HG03097 (cell line): ENCODE results near the gene S100A16.

Experiments
- ATAC-seq: cut with Tn5 transposase; IDR thresholded peaks from one replicate; pipeline ENCODE4 v1.9.1; 2021; ENCODE audit not compliant: unreplicated experiment, low FRiP score

S100A16 gene

DNA sequence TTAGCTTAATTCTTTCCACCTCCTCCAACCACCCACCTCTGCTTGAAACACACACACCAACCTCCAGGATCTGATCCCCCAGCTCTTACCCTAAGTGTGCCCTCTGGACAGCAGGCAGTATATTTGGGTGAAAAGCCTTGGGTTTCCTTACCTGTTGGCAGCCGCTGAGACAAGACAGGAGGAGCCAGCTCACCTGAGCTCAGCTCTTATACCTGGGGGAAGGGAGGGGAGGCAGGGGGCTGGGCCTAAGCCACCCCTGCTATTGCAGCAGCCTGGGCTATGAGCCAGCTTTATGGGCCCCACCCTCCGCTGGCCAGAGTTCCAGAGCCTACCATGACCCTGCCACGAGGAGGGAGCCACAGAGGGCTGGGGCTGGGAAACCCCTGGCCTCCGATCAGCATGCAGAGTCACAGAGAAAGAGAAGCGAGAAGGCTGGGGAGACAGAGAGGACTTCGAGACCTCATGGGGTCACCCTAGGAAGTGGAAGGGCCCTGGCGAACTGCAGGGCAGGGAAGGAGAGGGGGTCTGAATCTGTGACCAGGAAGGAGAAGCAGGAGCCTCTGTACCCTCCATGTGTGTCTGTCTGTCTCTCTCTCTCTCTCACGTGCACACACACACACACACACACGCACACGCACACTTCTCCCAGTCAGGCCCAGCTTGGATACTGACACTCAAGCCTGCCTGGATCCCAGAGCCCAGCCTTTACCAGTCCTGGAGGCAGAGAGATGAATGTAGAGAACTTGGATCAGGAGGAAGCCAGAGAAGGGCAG is 3.4 kb upstream of the S100A16 start, which contains the start of gene S100A14:
S100A14 (minus strand) TSS at position 182 of the 773 bp plus-strand sequence. CDS start 467 bp downstream, outside the sequence.
- no peak for ATAC-seq

DNA sequence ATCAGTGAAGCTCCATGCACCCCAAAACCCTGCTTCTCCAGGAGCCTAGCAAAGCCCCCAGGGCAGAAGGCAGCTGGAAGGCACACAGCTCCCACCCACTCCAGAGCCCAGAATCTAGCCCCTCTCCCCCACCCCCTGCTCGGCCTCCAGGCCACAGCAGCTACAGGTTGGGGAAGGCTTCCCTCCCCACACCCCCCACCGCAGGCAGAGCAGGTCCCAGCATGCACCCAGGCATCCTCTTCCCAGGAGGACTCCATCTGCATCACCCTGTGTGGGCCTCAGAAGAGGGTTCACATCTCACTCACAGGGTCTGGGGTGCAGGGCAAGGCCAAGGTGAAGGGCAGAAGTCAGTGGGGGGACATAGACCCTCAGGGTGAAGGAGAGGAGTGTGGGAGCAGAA is 2.5 kb upstream of the S100A16 start:
- ATAC-seq = no peak

DNA sequence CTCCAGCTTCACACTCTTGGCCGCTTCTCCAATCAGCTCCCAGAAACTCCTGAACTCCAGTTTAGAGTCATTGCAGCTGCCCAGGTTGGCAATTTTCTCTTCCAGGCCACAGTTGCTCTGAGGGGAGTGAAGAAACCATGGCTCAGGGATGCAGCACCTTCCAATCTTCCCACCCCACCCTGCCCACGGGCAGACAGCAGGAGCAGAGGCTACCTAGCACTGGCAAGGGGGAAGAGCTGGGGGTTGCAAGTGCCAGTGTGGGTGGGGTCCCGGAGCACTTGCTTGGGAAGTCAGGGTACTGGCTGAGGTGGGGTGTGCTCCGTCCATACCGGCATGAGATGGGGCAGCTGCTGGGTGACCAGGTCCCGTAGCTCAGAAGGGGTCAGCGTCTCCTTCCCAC is 2.0 kb upstream of the S100A16 start:
- ATAC-seq = no peak

DNA sequence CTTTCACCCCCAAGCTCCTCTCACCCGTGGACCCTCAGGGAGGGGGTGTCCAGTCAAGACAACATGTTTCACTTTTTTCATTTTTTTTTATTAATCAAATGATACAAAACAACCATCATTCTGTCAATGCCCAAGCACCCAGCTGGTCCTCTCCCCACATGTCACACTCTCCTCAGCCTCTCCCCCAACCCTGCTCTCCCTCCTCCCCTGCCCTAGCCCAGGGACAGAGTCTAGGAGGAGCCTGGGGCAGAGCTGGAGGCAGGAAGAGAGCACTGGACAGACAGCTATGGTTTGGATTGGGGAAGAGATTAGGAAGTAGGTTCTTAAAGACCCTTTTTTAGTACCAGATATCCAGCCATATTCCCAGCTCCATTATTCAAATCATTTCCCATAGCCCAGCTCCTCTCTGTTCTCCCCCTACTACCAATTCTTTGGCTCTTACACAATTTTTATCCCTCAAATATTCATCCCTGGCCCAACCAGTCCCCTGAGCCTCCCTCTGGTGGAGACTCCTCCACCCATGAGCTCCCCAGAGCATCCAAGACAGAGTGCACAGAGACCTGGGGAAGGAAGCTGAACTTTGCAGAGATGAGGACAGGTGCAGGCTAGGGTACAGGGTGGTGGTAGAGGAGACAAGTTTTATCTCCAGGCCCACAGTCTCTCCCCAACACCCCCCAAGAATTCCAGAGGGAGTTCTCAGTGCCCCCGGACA is 1.4 kb upstream of the S100A16 start:
- no peak for ATAC-seq

DNA sequence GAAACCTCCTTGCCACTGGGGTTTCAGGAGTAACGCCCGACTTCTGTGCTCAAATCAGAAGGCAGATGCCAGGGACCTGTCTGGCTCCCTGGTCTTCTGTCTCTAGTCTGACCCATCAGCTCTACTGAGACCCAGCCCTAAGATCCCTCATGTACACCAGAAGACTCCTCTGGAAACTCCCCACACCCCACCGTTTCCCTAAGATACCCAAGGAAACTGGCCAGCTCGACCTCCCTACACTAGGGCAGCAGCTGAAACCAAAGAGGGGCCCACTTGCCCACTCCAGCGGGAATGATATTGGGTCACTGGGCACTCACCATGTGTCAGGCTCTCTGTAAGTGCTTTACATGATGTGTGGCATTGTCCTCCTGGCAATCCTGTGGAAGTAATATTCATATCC is 469 bp upstream of the S100A16 start:
- no peak for ATAC-seq

DNA sequence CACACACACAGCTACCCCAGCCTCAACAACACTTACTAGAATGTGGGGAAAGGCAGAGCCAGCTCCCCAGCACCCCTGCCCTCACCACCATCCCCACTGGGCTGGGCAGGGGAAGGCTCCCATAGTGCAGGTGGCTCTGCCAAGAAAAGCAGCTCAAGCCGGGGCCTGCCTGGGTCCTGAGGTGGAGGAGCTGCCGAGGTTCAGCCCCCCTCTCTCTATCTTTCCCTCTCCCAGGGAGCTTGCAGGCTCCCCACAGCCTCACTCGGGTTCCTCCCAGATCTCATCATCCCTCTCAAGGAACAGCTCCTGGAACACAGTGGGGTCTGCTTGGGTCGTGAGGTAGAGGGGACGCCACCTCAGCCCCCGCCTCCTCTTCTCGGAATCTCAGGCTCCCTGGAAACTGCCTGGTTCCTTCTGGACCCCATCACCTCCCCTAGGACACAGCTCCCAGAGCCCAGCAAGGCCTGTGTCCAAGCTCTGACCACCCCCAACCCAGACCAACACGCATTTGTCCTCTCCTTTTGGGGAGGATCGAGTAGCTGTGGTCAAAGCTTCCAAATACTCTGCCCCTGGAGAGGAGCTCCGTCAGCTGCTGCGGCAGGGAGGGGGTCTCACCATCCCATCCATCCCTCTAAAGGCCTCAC is 704 bp downstream of the S100A16 start:
- ATAC-seq = no peak

DNA sequence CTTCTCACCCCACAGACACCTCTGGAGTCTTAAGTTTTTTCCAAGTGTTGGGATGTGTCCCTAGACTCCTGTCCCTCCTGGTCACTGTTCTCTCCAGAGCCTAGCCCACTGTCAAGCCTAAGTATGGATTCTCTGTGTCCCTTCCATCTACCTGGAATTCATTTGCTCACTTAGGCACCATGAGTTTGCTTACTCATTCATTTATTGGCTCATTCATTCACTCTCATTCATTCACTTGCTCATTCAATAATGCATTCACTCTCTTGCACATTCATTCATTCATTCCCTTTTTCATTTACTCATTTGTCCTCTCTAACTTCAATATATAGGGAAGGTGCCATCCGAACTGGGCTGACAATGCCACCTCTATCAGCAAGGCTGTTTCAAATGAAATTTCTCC is 1.6 kb downstream of the S100A16 start:
- no peak for ATAC-seq

DNA sequence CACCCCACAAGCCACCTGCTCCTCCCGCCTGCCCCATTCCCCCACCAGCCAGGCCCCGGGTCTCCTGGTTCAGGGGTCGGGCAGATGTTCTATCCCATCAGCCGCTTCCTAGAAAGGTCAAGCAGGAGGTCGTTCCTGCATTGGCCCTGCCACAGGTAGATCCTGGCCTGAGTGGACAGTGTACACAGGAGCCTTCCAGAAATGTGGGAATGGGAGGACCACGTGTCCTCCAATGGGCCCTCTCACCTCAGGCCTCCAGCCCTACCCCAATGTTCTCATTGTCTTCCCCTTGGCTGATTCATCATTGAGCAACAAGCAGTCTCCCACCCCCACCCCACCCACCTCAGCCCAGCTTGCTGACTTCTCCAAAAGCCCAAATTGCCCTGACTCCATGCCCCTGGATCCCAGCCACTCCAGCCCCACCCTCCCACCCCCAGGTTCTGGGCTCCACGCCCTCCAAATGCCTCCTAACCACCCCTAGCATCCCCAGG is 2.1 kb downstream of the S100A16 start:
- no peak for ATAC-seq

DNA sequence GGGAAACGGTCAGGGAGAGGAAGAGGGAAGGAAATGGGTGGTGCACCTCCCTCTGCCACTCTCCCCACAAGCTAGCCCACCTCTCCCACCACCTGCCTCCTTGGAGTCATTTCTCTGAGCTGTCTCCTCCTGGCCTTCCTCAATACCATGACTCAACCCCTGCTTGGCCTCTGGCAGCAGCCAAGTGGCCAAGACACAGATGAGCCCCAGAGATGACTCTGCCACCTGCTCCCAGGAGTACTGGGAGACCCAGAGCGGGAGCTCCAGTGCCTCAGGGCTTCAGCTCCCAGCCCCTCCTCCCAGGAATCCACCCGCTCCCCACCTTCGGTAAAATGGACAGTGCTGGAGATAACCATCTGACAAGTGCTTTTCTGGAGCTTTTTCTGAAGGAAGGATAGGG is 2.6 kb downstream of the S100A16 start:
- ATAC-seq = no peak

DNA sequence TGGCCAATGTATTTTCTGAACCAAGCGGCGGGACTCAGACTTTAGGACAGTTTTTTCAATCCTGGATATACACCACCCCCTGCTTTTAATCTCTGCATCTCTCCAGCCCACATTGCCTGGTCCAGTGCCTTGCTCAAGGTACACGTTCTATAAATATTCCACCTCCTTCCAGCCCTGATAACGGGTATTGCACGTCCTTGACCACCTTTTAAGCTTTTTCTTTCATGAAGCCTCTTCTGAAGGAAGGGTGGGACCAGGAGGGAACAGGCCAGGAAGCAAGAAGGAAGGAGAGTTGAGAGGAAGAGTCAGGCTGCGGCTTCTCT is 3.4 kb downstream of the S100A16 start:
- ATAC-seq = no peak

DNA sequence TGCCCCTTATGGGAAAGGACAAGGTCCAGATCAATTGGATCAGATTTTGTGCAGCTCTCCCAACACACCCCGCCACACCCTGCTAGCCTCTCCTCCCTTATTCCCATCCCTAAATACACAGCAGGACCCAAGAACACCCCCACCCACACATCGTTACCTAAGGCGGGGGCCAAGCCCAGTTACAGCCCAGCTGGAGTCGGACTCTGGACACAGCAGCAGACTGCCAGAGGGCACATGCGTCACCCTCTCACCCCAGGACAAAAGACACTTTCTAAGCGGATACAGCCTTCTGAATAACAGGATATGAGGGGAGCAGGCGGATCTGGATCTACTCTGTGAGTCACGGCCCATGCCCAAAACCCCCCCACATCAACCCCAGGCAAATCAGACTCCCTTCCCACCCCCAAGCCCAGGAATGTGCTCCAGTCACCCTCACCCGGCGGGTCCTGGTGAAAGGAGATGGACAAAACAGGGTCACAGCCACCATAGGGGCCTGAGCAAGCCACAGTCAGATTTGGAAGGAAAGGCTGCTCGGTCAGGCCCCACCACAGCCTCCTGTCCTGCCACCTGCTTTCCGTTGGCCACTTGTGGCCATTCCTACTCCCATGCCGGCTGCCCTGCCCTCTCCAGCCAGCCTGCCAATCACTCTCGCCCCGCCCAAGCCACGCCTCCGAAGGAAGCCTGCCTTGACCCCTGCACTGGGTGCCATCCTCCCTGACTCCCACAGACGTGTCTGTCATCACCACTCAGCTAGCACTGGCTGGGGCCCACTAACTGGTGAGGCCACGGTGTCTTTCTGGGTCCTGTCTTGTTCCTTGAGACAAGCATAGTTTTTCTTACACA is 4.0 kb downstream of the S100A16 start:
- no peak for ATAC-seq

DNA sequence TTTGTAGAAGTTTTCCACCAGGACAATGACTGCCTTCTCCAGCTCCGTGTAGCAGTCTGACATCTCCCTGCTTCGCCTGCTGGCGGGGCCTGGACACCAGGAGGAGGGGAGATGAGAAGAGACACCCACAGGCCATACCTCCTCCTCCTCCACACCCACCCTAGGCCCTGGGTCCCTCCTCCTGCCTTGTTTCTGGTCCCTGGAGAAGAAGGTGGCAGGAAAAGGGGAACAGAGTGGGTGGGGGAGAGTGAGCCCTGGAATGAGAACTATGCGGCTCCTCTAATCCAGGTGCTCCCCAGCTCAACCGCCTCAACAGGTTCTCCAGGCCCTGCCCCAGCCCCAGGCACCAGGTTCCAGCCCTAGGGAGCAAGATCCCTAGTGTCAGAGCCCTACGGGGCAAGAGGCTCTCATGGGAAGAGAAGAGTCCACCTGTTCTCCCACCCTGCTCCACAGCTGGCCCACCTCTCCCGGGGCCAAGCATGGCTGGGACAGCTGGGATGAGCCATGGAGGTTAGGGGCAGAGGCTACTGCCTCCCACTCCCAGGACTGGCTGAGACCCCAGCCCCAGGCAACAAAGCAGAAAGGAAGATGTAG is 4.8 kb downstream of the S100A16 start:
- no peak for ATAC-seq

DNA sequence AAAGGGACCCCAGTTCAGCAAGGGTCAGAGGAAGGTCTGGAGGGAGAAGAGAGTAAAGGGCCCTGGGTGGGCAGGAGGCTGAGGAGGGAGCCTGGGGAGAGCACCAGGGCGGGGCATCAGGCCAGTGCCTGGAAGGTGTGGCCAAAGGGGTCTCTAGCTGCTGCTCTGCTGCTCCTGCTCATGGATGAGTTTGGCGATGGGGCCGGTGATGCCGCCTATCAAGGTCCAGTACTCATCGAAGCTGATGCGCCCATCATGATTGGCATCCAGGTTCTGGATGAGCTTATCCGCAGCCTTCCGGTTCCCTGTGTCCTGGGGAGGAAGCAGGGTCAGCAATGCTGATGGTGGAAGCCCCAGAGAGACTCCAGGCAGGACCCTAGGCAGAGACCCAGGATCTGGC is 5.6 kb downstream of the S100A16 start:
- ATAC-seq = no peak

DNA sequence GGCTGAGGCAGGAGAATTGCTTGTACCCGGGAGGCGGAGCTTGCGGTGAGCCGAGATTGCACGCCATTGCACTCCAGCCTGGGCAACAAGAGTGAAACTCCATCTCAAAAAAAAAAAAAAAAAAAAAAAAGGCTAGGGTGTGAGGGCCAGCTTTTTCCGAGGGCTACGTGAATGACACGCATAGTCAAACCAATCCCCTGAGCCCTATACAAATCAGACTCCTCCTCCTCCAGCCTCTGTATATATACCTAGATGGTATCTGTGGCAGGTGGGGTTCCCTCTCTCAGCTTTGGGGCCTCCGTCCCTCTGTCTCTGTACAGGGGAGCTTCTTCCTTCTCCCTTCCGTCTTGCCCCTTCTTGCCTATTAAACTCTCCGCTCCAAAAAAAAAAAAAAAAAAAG is 6.7 kb downstream of the S100A16 start:
- no peak for ATAC-seq

DNA sequence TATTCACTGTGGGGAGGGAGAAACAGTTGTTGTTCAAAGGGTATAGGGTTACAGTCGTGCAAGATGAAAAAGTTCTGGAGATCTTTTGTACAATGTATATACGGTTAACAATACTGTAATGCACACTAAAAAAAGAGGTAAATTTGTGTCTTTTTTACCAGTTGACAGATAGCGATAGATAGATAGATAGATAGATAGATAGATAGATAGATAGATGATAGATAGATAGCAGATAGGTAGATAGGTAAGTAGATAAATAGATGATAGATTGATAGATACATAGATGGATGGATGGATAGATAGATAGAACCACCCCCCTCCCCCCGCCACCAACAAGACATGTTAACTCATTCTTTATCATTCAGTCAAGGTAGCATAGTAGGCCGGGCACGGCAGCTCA is 10.2 kb downstream of the S100A16 start:
- no peak for ATAC-seq

DNA sequence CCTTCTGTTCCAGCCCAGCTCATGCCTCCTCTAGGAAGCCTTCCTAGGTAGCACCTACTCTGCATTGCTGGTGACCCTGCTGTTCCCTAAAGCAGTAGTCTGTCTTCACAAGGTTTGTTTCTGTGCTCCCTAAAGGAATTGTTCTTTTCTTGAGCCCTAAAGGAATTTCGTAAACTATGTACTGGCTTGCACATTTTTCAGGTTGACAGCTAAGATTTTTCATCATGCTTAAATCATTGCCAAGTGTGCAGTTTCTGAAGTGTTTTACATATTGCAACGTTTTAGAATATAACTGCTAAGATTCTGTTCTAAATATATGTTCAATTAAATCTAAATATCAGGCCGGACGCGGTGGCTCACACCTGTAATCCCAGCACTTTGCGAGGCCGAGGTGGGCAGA is 13.1 kb downstream of the S100A16 start:
- no peak for ATAC-seq

DNA sequence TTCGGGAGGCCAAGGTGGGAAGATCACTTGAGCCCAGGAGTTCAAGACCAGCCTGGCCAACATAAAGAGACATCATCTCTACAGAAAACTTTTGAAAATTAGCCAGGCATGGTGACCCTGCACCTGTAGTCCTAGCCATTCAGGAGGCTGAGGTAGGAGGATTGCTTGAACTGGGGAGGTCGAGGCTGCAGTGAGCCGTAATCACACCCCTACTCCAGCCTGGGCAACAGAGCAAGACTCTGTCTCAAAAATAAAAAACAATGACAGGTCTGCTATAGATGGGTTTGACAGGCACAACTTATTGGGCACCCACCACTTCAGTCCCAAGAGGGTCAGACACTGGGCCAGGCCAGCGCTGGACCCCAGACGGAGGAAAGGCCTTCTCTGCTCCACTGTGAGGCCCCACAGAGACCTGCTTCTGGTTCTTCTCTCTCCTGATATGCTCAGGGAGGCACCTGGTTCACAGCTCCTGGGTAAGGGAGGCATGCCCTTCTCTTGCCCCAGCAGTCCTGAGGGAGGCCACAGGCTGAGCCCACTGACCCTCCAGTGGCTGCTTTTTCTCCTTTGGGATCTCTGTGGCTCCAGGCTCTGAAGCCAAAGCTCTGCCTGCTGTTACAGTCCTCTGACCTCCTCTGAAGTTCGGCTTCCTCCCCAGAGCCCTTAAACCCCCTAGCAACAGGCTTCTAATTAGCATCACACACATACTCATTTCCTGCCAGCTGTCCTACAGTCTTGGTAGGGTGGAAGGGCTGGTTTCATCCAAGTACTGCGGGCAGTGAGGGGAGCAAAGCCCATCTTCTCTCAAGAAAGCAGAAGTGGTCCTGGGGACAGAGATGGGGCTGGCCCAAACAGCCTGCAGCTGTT is 14.4 kb downstream of the S100A16 start:
- ATAC-seq = peak; percentile 91

DNA sequence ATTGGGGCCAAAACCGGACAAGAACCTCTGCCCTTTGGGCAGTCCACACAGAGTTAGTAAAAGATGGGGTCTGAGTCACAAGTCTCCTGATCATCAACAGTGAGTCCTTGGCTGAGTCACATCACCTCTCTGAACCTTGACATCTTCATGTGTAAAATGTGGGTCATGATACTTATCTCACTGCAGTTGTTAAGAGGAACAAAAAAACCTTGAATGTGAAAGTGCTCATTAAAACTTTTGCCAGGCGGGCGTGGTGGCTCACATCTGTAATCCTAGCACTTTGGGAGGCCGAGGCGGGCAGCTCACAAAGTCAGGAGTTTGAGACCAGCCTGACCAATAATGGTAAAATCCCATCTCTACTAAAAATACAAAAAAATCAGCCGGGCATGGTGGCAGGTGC is 15.7 kb downstream of the S100A16 start:
- ATAC-seq = no peak

DNA sequence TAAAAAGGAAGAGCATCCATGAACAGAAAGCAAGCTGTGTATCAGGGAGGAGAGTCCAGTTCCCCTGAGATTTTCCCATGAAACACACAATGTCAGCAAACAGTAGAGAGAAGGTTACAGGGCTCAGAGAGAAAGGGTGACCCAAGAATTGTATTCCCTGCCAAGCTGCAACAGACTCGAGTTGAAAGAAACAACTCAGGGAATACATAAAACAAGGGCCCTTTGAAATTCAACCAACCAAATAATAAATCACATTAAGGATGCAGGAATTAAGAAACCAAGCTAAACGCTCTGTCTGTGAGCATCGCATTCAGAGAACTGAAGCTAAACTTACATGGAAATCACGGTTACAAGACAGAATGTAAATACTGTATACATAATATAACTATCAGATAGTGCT is 20.2 kb downstream of the S100A16 start:
- ATAC-seq = no peak
